HG03354 (cell line): Measurements from ENCODE around the gene TMEM52.
"Not testable (repeated sequence)": the region's sequence is repeated elsewhere in the genome, so short reads cannot be mapped to it uniquely, and the experiment has no call there.

Experiments used
- ATAC-seq: cut with Tn5 transposase; IDR thresholded peaks from one replicate; pipeline ENCODE4 v1.9.1; 2021; ENCODE audit warnings: mild to moderate bottlenecking; ENCODE audit not compliant: unreplicated experiment, poor library complexity, severe bottlenecking

Gene TMEM52

GRCh38 chr1:1899266-1899966 is 19.7 kb downstream of the TMEM52 start:
- no peak for ATAC-seq

- no peak for ATAC-seq
These were observed 20.7 kb downstream of the TMEM52 start for GRCh38 chr1:1898246-1898933.

GRCh38 chr1:1895456-1896336 is 23.4 kb downstream of the TMEM52 start:
- ATAC-seq, result no peak

- ATAC-seq, result no peak
These were observed 24.0 kb downstream of the TMEM52 start for GRCh38 chr1:1895060-1895418.

- no peak for ATAC-seq
These were observed 24.6 kb downstream of the TMEM52 start for GRCh38 chr1:1894354-1895059.

- ATAC-seq, result no peak
These were observed 25.1 kb downstream of the TMEM52 start for GRCh38 chr1:1893997-1894353.

GRCh38 chr1:1893291-1893985 is 25.6 kb downstream of the TMEM52 start:
- ATAC-seq, result no peak

GRCh38 chr1:1892763-1893120 is 26.3 kb downstream of the TMEM52 start:
- ATAC-seq, result no peak

- no peak for ATAC-seq
These were observed 26.9 kb downstream of the TMEM52 start for GRCh38 chr1:1892079-1892762.

- peak; percentile 19 for ATAC-seq
These were observed 27.6 kb downstream of the TMEM52 start for GRCh38 chr1:1891349-1892078.

GRCh38 chr1:1890506-1891348 is 28.4 kb downstream of the TMEM52 start, which contains the start of gene GNB1:
Gene GNB1 (minus strand): TSS chr1:1891087. CDS start chr1:1825453, 65,634 bp downstream.
- peak; percentile 71 for ATAC-seq

- peak; percentile 39 for ATAC-seq
These were observed 29.1 kb downstream of the TMEM52 start for GRCh38 chr1:1889847-1890505.

GRCh38 chr1:1889090-1889750 is 29.9 kb downstream of the TMEM52 start:
- ATAC-seq, result no peak

- not testable (repeated sequence) for ATAC-seq
These were observed 35.2 kb downstream of the TMEM52 start for GRCh38 chr1:1883890-1884289.

- ATAC-seq, result no peak
These were observed 35.8 kb downstream of the TMEM52 start for GRCh38 chr1:1883092-1883873.

GRCh38 chr1:1881727-1882126 is 37.4 kb downstream of the TMEM52 start:
- ATAC-seq, result no peak
